Esophagus squamous epithelium (tissue), 4 donors: Measurements from ENCODE around the gene MALT1.

Source experiments
- POLR2A ChIP-seq, 4 donors: fragments of 450-650 bp; IDR thresholded peaks; one replicate each; pipeline ENCODE4 v1.6.1; 2017; ENCODE audit warnings: antibody characterized with exemption in 4 of 4, mild to moderate bottlenecking in 4 of 4, moderate library complexity in 3 of 4
- TF ChIP-seq, protein P1 (sequence below), 6 experiments: fragments of 450-650 bp in 4 of 6; fragments of 200-600 bp in 2 of 6; sonication (generic) in 2 of 6; IDR thresholded peaks; one replicate each; pipeline ENCODE4 v1.5.1; 2016 to 2019; ENCODE audit warnings: antibody characterized with exemption in 6 of 6, mild to moderate bottlenecking in 4 of 6, moderate library complexity in 4 of 6

GRCh38 chr18:58730618-58731017 is 59.4 kb downstream of the MALT1 start:
- TF ChIP-seq, protein P1, sequence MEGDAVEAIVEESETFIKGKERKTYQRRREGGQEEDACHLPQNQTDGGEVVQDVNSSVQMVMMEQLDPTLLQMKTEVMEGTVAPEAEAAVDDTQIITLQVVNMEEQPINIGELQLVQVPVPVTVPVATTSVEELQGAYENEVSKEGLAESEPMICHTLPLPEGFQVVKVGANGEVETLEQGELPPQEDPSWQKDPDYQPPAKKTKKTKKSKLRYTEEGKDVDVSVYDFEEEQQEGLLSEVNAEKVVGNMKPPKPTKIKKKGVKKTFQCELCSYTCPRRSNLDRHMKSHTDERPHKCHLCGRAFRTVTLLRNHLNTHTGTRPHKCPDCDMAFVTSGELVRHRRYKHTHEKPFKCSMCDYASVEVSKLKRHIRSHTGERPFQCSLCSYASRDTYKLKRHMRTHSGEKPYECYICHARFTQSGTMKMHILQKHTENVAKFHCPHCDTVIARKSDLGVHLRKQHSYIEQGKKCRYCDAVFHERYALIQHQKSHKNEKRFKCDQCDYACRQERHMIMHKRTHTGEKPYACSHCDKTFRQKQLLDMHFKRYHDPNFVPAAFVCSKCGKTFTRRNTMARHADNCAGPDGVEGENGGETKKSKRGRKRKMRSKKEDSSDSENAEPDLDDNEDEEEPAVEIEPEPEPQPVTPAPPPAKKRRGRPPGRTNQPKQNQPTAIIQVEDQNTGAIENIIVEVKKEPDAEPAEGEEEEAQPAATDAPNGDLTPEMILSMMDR (IDR thresholded peaks at IDR 0.05): no peak
- no peak for TF ChIP-seq POLR2A (IDR thresholded peaks at IDR 0.05)
